Lung (tissue), 12 donors: ENCODE measurements around the gene SPDYC. TPM values are rescaled to one million over a fixed set of nuclear protein-coding genes. Genes with fewer than 3 reads are reported as not detected.

Source experiments
- ATAC-seq: fragments of 200-7000 bp; cut with Tn5 transposase; one replicate; pipeline ENCODE4 v1.9.1; 2020; ENCODE audit warnings: moderate number of reproducible peaks; ENCODE audit not compliant: insufficient read depth, low FRiP score
- DNase-seq, 3 donors: peaks; one replicate each; pipeline ENCODE4 v3.0.0-alpha.2; 2013 to 2017
- H3K27ac ChIP-seq, 2 donors: one replicate each; pipeline ENCODE4 v1.5.1; 2013; ENCODE audit warnings: mild to moderate bottlenecking in 2 of 2, moderate library complexity in 2 of 2, control low read depth in 1 of 2, inconsistent platforms in 1 of 2, low read depth in 1 of 2, low read length in 1 of 2
- H3K27me3 ChIP-seq, 3 donors: one replicate each; pipeline ENCODE4 v1.5.1; 2013; ENCODE audit warnings: low read length in 2 of 3; ENCODE audit not compliant: control insufficient read depth in 3 of 3, insufficient read depth in 3 of 3
- H3K36me3 ChIP-seq, 4 donors: one replicate each; pipeline ENCODE4 v1.5.1; 2013; ENCODE audit warnings: low read length in 4 of 4, mild to moderate bottlenecking in 1 of 4, moderate library complexity in 1 of 4; ENCODE audit not compliant: control insufficient read depth in 4 of 4, insufficient read depth in 4 of 4
- H3K4me1 ChIP-seq, 5 donors: one replicate each; pipeline ENCODE4 v1.5.1; 2013; ENCODE audit warnings: low read length in 5 of 5, mild to moderate bottlenecking in 2 of 5, moderate library complexity in 1 of 5; ENCODE audit not compliant: control insufficient read depth in 5 of 5, insufficient read depth in 5 of 5
- H3K4me3 ChIP-seq: one replicate; pipeline ENCODE4 v1.5.1; 2013; ENCODE audit warnings: mild to moderate bottlenecking, control low read depth, moderate library complexity
- H3K9ac ChIP-seq, 2 donors: one replicate each; pipeline ENCODE4 v1.5.1; 2013; ENCODE audit warnings: low read length in 2 of 2, control low read depth in 1 of 2; ENCODE audit not compliant: insufficient read depth in 1 of 2
- H3K9me3 ChIP-seq, 4 donors: one replicate each; pipeline ENCODE4 v1.5.1; 2013; ENCODE audit warnings: low read length in 3 of 4, mild to moderate bottlenecking in 1 of 4, moderate library complexity in 1 of 4; ENCODE audit not compliant: control insufficient read depth in 4 of 4, insufficient read depth in 3 of 4
- WGBS, 2 donors: extraction: QIAGEN DNeasy Blood & Tissue Kit; methylation state at CpG; one replicate each; pipeline ENCODE4 v1.1.7; 2013; 5-methylcytosine and 5-hydroxymethylcytosine counted together
- polyA plus RNA-seq, 2 donors: library from polyadenylated mRNA; stranded (reverse); fragments of 200-250 nt; gene quantifications; one replicate each; pipeline ENCODE4 v1.2.1, GENCODE V29; 2013
- total RNA-seq, 2 donors: library from RNA; depleted of rRNA in 1 of 2; stranded (reverse); fragments of >200 nt in 1 of 2; gene quantifications; one replicate each; pipeline ENCODE4 v1.2.1, GENCODE V29; 2014 to 2021
- TF ChIP-seq, protein P1 (sequence below): IDR thresholded peaks from 2 replicates; pipeline ENCODE4 v1.5.1; 2012; ENCODE audit warnings: mild to moderate bottlenecking; ENCODE audit errors: control extremely low read depth, extremely low read depth
- donor health status: control.
- donor health status: control.
- donor health status: Bipolar disorder and iron deficiency.
- donor health status: healthy.
- donor health status: DM: yes; HTN: yes; CAD: no.

SPDYC gene
- total and polyA plus RNA-seq, 4 donors = not detected

DNA sequence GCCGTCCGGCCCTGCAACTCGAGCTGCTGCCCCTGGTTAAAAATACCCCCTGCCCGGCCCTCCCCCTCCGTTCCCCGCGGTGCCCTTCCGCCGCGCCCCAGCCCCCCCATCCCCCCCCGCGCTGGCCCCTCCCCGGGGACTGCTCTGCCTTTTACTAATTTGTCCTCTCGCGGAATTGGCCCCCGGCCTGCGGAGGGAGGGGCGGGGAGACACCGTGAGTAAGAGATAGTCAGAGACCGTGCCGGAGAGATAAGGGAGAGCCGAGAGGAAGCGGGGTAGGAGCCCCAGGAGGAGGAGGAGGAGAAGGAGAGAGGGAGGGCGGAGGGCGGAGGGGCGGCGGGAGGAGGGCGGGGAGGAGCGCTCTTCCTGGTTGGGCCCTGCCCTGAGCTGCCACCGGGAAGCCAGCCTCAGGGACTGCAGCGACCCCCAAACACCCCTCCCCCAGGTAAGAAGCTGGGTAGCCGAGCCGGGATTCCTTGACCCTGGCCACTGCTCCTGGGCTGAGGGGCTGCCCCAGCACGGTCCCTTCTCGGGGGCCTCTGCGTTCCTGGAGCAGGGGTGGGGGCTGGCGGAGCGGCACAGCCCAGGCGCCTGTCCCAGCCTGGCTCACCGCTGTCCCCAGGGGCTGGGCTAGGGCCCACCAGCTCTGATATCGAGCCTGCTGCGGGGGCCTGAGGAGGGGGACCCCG, 11.7 kb downstream of the SPDYC start, which contains the start of gene CAPN1:
CAPN1 (plus strand) TSS at position 360 of the 689 bp plus-strand sequence. CDS start 774 bp downstream, outside the sequence.
- DNase-seq (peak; percentile 82 to 86 (median 83)), ATAC-seq (peak; percentile 78)
- Histone ChIP-seq H3K27me3 (no peaks in the 10 kb centered on the region), H3K9me3 (no peaks in the 10 kb centered on the region), H3K4me3 (peak within 1 kb of the TSS; percentile 96), H3K27ac (peak within 1 kb of the TSS; percentile 96 to 98), H3K4me1 (peaks cover 0 to 27% (median 9%) of the 10 kb centered on the region in 5 donors), H3K36me3 (peaks cover 4 to 14% (median 5%) of the 10 kb centered on the region in 4 donors), H3K9ac (peak within 1 kb of the TSS; percentile 42 to 77)
- WGBS, 2 donors = 0% methylated on average over 27 to 43 of the region's 43 CpGs
- TF ChIP-seq, protein P1, sequence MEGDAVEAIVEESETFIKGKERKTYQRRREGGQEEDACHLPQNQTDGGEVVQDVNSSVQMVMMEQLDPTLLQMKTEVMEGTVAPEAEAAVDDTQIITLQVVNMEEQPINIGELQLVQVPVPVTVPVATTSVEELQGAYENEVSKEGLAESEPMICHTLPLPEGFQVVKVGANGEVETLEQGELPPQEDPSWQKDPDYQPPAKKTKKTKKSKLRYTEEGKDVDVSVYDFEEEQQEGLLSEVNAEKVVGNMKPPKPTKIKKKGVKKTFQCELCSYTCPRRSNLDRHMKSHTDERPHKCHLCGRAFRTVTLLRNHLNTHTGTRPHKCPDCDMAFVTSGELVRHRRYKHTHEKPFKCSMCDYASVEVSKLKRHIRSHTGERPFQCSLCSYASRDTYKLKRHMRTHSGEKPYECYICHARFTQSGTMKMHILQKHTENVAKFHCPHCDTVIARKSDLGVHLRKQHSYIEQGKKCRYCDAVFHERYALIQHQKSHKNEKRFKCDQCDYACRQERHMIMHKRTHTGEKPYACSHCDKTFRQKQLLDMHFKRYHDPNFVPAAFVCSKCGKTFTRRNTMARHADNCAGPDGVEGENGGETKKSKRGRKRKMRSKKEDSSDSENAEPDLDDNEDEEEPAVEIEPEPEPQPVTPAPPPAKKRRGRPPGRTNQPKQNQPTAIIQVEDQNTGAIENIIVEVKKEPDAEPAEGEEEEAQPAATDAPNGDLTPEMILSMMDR = no peak

DNA sequence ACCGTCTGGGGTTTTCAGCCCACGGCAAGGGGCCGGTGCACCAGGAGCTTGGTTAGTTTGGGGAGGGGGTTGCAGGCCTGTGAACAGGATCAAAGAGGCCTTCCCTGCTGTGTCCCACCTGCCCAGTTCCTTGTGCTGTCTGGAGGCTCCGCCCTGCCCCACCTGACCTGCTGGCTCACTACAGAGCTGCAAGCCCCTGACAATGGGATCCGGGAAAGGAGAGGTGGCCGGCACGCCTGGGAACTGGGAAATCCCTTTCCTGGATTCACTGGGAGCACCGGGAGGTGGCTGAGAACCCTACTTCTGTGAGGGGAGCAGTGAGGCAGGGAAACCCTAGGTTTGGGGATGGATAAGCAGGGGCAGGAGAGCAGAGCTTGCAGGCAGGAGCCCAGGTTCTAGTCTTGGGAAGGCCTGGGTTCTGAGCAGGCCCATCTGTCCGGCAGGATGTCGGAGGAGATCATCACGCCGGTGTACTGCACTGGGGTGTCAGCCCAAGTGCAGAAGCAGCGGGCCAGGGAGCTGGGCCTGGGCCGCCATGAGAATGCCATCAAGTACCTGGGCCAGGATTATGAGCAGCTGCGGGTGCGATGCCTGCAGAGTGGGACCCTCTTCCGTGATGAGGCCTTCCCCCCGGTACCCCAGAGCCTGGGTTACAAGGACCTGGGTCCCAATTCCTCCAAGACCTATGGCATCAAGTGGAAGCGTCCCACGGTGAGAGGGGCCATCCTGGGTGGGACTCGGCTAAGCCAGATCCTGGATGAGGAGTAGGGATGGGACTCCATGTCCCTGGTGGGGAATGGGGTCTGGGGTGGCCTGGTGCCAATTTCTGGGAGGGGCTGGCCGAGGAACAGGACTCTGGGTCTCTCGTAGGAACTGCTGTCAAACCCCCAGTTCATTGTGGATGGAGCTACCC, 12.5 kb downstream of the SPDYC start:
- Histone ChIP-seq H3K9ac (peak overlapping the region; percentile 42 to 77), H3K27ac (peak overlapping the region; percentile 96 to 98), H3K9me3 (no peaks in the 10 kb centered on the region), H3K27me3 (no peaks in the 10 kb centered on the region), H3K36me3 (peaks cover 4 to 21% (median 7%) of the 10 kb centered on the region in 4 donors), H3K4me3 (peak overlapping the region; percentile 96), H3K4me1 (peaks cover 0 to 27% (median 9%) of the 10 kb centered on the region in 5 donors)
- WGBS, 2 donors = 40 to 48% methylated on average over 23 of the region's 23 CpGs
- DNase-seq (peak; percentile 25 to 41 (median 38)), ATAC-seq (no peak)
- TF ChIP-seq, protein P1 = no peak

DNA sequence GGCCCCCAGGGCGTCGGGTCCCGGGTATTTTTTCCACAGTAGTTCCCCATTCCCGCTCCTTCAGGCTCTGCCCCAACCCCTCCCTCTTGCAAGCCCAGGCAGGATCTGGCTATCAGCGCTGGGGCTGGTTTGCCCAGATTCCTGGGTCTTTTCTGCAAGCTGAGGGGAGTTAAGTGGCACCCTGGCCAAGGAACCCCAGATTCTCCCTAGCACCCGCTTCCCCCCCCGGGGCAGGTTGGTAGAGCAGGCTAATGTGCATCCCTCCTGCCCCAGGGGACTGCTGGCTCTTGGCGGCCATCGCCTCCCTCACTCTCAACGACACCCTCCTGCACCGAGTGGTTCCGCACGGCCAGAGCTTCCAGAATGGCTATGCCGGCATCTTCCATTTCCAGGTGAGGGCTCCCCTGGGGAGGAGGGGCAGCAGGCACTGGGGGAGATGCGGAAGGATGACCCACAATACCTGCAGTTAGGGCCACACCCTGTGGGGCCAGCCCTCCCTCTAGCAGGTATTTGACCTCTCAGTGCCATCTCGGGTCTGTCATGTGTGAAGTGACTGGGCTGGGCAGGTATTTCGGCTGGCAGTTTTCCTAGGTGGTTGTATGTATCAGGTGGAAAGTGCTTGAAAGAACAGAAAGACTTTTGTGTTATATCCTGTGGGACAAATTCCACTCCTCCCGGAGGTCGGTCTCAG, 13.3 kb downstream of the SPDYC start:
- Histone ChIP-seq H3K27me3 (no peaks in the 10 kb centered on the region), H3K9ac (no peak overlapping the region), H3K9me3 (no peaks in the 10 kb centered on the region), H3K27ac (peak overlapping the region in 1 of 2 donors; percentile 12), H3K36me3 (peaks cover 4 to 29% (median 9%) of the 10 kb centered on the region in 4 donors), H3K4me1 (peaks cover 0 to 27% (median 9%) of the 10 kb centered on the region in 5 donors), H3K4me3 (no peak overlapping the region)
- TF ChIP-seq, protein P1 = no peak
- no peak for ATAC-seq
- DNase-seq = peak in 1 of 3 donors; percentile 55
- 60 to 79% methylated on average over 19 of the region's 19 CpGs for WGBS, 2 donors
